Neural cell (in vitro differentiated cells): Measurements from ENCODE around the gene HIC1. TPM values are rescaled to one million over a fixed set of nuclear protein-coding genes. Genes with fewer than 3 reads are reported as not detected.

Experiments
- H2AFZ ChIP-seq: fragments of 200-600, 300-800 bp; sonication (generic), shearing (Covaris generic); 2 replicates; pipeline ENCODE4 v1.6.0; 2014; ENCODE audit warnings: low read depth, mild to moderate bottlenecking, antibody characterized with exemption, low read length, moderate library complexity
- H3F3A ChIP-seq: fragments of 200-600 bp; shearing (Covaris generic); 2 replicates; pipeline ENCODE4 v1.6.1; 2016; ENCODE audit warnings: mild to moderate bottlenecking, moderate library complexity, mixed read lengths, antibody characterized with exemption, low read length; ENCODE audit not compliant: insufficient read depth, poor library complexity, severe bottlenecking
- H3K27ac ChIP-seq: fragments of 200-600, 300-800 bp; sonication (generic), shearing (Covaris generic); 2 replicates; pipeline ENCODE4 v1.5.1; 2014; ENCODE audit warnings: mild to moderate bottlenecking, low read length, moderate library complexity
- H3K27me3 ChIP-seq: fragments of 300-800, 200-600 bp; sonication (generic), shearing (Covaris generic); 2 replicates; pipeline ENCODE4 v1.6.0; 2014; ENCODE audit warnings: mild to moderate bottlenecking, low read depth, low read length, moderate library complexity; ENCODE audit not compliant: insufficient read depth
- H3K36me3 ChIP-seq: fragments of 300-800, 200-600 bp; sonication (generic), shearing (Covaris generic); 2 replicates; pipeline ENCODE4 v1.5.1; 2014; ENCODE audit warnings: mild to moderate bottlenecking, antibody characterized with exemption, low read length, moderate library complexity; ENCODE audit not compliant: insufficient read depth
- H3K4me2 ChIP-seq: fragments of 300-800, 200-600 bp; sonication (generic), shearing (Covaris generic); 2 replicates; pipeline ENCODE4 v1.6.0; 2014; ENCODE audit warnings: mild to moderate bottlenecking, low read length
- H3K4me3 ChIP-seq: fragments of 300-800, 200-600 bp; sonication (generic), shearing (Covaris generic); 2 replicates; pipeline ENCODE4 v1.5.1; 2014; ENCODE audit warnings: mild to moderate bottlenecking, low read length, moderate library complexity
- H3K79me2 ChIP-seq: fragments of 200-600 bp; shearing (Covaris generic); replicated peaks from 2 replicates; pipeline ENCODE4 v1.6.0; 2014; ENCODE audit warnings: mild to moderate bottlenecking, low read length, moderate library complexity; ENCODE audit not compliant: insufficient read depth
- H3K9ac ChIP-seq: fragments of 300-800, 200-600 bp; sonication (generic), shearing (Covaris generic); 2 replicates; pipeline ENCODE4 v1.6.1; 2016; ENCODE audit warnings: mild to moderate bottlenecking, low read length, mixed read lengths
- H3K9me2 ChIP-seq: fragments of 200-600 bp; shearing (Covaris generic); 2 replicates; pipeline ENCODE4 v1.6.1; 2016; ENCODE audit warnings: mild to moderate bottlenecking, low read length, mixed read lengths; ENCODE audit not compliant: insufficient read depth
- H3K9me3 ChIP-seq: fragments of 200-600, 300-800 bp; sonication (generic), shearing (Covaris generic); 2 replicates; pipeline ENCODE4 v1.6.1; 2016; ENCODE audit warnings: mild to moderate bottlenecking, mixed run types, low read length, moderate library complexity, mixed read lengths
- H4K20me1 ChIP-seq: fragments of 200-600 bp; shearing (Covaris generic); 2 replicates; pipeline ENCODE4 v1.6.1; 2016; ENCODE audit warnings: mild to moderate bottlenecking, mixed run types; ENCODE audit not compliant: insufficient read depth
- EP300 ChIP-seq: fragments of 450-650 bp; conservative IDR thresholded peaks from 2 replicates; pipeline ENCODE4 v1.6.1; 2014; ENCODE audit warnings: antibody characterized with exemption, mild to moderate bottlenecking, moderate library complexity; ENCODE audit not compliant: poor library complexity, severe bottlenecking
- EZH2 ChIP-seq: fragments of 200-600, 300-800 bp; shearing (Covaris generic), sonication (generic); IDR thresholded peaks from 2 replicates; pipeline ENCODE4 v1.6.1; 2014; ENCODE audit warnings: antibody characterized with exemption, low read length, borderline replicate concordance, mild to moderate bottlenecking; ENCODE audit not compliant: insufficient read depth, poor library complexity, severe bottlenecking
- MXI1 ChIP-seq: fragments of 450-650 bp; conservative IDR thresholded peaks from 2 replicates; pipeline ENCODE4 v1.6.1; 2014; ENCODE audit warnings: antibody characterized with exemption, mild to moderate bottlenecking; ENCODE audit not compliant: poor library complexity, severe bottlenecking
- POLR2AphosphoS5 ChIP-seq: IDR thresholded peaks from 2 replicates; pipeline ENCODE4 v1.6.1; 2012
- RAD21 ChIP-seq: fragments of 450-650 bp; conservative IDR thresholded peaks from 2 replicates; pipeline ENCODE4 v1.6.1; 2014; ENCODE audit warnings: antibody characterized with exemption, mild to moderate bottlenecking, moderate library complexity
- REST ChIP-seq: IDR thresholded peaks from 2 replicates; pipeline ENCODE4 v1.6.1; 2012; ENCODE audit warnings: borderline replicate concordance
- SMC3 ChIP-seq: fragments of 450-650 bp; conservative IDR thresholded peaks from 2 replicates; pipeline ENCODE4 v1.6.1; 2014; ENCODE audit warnings: antibody characterized with exemption, mild to moderate bottlenecking, moderate library complexity; ENCODE audit not compliant: poor library complexity
- TAF1 ChIP-seq: IDR thresholded peaks from 2 replicates; pipeline ENCODE4 v1.6.1; 2012; ENCODE audit warnings: low read depth
- polyA plus RNA-seq: library from polyadenylated mRNA; depleted of rRNA; stranded (reverse); fragments of >200 nt; gene quantifications from 2 replicates; pipeline ENCODE4 v1.2.3, GENCODE V29; 2014
- TF ChIP-seq, protein P1 (sequence below): fragments of 450-650 bp; IDR thresholded peaks from 2 replicates; pipeline ENCODE4 v1.5.1; 2014; ENCODE audit warnings: antibody characterized with exemption, mild to moderate bottlenecking, moderate library complexity; ENCODE audit not compliant: poor library complexity, severe bottlenecking

HIC1 gene
- polyA plus RNA-seq, 1 donor from 2014 or later, result 2.8 TPM

DNA sequence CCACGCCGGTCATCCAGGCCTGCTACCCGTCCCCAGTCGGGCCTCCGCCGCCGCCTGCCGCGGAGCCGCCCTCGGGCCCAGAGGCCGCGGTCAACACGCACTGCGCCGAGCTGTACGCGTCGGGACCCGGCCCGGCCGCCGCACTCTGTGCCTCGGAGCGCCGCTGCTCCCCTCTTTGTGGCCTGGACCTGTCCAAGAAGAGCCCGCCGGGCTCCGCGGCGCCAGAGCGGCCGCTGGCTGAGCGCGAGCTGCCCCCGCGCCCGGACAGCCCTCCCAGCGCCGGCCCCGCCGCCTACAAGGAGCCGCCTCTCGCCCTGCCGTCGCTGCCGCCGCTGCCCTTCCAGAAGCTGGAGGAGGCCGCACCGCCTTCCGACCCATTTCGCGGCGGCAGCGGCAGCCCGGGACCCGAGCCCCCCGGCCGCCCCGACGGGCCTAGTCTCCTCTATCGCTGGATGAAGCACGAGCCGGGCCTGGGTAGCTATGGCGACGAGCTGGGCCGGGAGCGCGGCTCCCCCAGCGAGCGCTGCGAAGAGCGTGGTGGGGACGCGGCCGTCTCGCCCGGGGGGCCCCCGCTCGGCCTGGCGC, 2.4 kb downstream of the HIC1 start:
- no peaks in the 10 kb centered on the region for H3K36me3 ChIP-seq
- peaks cover 72% of the 10 kb centered on the region for H3K27me3 ChIP-seq
- H2AFZ ChIP-seq, result no peak overlapping the region
- no peak overlapping the region for H3K27ac ChIP-seq
- no peaks in the 10 kb centered on the region for H3F3A ChIP-seq
- H3K4me2 ChIP-seq, result no peak overlapping the region
- TF ChIP-seq, protein P1, sequence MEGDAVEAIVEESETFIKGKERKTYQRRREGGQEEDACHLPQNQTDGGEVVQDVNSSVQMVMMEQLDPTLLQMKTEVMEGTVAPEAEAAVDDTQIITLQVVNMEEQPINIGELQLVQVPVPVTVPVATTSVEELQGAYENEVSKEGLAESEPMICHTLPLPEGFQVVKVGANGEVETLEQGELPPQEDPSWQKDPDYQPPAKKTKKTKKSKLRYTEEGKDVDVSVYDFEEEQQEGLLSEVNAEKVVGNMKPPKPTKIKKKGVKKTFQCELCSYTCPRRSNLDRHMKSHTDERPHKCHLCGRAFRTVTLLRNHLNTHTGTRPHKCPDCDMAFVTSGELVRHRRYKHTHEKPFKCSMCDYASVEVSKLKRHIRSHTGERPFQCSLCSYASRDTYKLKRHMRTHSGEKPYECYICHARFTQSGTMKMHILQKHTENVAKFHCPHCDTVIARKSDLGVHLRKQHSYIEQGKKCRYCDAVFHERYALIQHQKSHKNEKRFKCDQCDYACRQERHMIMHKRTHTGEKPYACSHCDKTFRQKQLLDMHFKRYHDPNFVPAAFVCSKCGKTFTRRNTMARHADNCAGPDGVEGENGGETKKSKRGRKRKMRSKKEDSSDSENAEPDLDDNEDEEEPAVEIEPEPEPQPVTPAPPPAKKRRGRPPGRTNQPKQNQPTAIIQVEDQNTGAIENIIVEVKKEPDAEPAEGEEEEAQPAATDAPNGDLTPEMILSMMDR, result no peak
- H3K79me2 ChIP-seq, result no peaks in the 10 kb centered on the region
- H4K20me1 ChIP-seq, result no peaks in the 10 kb centered on the region
- H3K9me2 ChIP-seq, result no peaks in the 10 kb centered on the region
- H3K9ac ChIP-seq, result no peak overlapping the region
- no peak overlapping the region for H3K4me3 ChIP-seq
- peaks cover 5% of the 10 kb centered on the region for H3K9me3 ChIP-seq

GRCh38 chr17:2057760-2058585, 3.1 kb downstream of the HIC1 start:
- no peaks in the 10 kb centered on the region for H3K36me3 ChIP-seq
- H3K4me2 ChIP-seq, result no peak overlapping the region

More at GRCh38 chr17:2057760-2058585, 3.1 kb downstream of the HIC1 start:
- Histone ChIP-seq H4K20me1 (no peaks in the 10 kb centered on the region), H3K27me3 (peaks cover 71% of the 10 kb centered on the region), H3F3A (no peaks in the 10 kb centered on the region), H3K9me3 (peaks cover 5% of the 10 kb centered on the region), H3K79me2 (no peaks in the 10 kb centered on the region), H2AFZ (no peak overlapping the region), H3K9ac (no peak overlapping the region), H3K27ac (no peak overlapping the region), H3K4me3 (no peak overlapping the region), H3K9me2 (no peaks in the 10 kb centered on the region)
- no peak for TF ChIP-seq POLR2AphosphoS5
- TF ChIP-seq REST, result no peak
- no peak for TF ChIP-seq RAD21
- no peak for TF ChIP-seq TAF1
- no peak for TF ChIP-seq EP300
- no peak for TF ChIP-seq EZH2
- TF ChIP-seq SMC3, result no peak
- TF ChIP-seq, protein P1, result no peak
- no peak for TF ChIP-seq MXI1
